ENCODE results near the gene LSM14B.

The LSM14B gene

DNA sequence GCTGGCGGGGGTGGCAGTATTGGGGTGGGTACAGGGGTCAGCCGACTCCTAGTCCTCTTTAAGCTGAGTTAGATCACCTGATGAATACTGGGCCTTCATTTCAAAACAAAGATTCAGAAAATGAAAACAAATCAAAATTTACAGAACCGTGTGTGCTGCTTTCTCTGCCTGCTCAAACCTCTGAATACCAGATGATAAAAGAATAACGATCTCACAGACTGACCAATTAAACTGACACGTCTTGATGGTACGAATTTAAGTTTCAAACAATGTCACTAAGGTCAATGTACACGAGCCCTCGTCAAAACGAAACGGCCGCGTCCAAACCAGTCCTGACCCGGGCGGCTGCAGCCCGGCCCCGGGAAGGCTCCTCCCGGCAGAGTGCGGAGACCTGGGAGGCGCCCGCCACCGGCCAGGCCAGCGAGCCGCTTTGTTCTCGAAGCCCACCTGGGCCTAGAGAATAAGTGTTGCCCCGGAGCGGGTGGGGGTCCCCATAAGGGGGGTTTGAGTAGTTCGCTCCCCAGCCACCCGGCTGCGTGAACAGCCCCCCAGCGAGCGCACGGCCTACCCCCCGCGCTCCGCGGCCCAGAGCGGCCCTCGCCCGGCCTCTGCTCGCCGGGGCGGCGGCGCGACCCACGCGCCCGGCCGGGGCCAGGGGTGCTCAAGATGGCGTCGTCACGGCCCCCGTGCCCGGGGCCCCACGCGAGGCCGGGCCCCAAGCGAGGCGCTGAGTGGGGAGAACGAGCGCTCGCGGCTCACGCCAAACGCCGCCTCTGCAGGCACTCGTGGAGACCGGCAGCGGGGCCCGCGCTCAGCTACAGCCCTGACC is 20.2 kb downstream of the LSM14B start:
- ChIA-PET POLR2A (interaction anchor here (0.8 to 1.3 kb wide), 4 partner anchors 10 to 233 kb away, joined by 3 to 4 read pairs (median 3); no protein-coding TSS in a partner anchor), CTCF (interaction anchor here (1.2 to 11.6 kb wide), 5 partner anchors 14 to 133 kb away, joined by 3 to 134 read pairs (median 15); no protein-coding TSS in a partner anchor)
- TF ChIP-seq, protein P1, sequence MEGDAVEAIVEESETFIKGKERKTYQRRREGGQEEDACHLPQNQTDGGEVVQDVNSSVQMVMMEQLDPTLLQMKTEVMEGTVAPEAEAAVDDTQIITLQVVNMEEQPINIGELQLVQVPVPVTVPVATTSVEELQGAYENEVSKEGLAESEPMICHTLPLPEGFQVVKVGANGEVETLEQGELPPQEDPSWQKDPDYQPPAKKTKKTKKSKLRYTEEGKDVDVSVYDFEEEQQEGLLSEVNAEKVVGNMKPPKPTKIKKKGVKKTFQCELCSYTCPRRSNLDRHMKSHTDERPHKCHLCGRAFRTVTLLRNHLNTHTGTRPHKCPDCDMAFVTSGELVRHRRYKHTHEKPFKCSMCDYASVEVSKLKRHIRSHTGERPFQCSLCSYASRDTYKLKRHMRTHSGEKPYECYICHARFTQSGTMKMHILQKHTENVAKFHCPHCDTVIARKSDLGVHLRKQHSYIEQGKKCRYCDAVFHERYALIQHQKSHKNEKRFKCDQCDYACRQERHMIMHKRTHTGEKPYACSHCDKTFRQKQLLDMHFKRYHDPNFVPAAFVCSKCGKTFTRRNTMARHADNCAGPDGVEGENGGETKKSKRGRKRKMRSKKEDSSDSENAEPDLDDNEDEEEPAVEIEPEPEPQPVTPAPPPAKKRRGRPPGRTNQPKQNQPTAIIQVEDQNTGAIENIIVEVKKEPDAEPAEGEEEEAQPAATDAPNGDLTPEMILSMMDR (IDR thresholded peaks at IDR 0.05; ENCODE audit: insufficient read depth, low read length, missing control alignments): no peak
- peak overlapping the region; percentile 76 for H3K4me3 ChIP-seq (ENCODE audit: low read depth, low read length)
- no peak for DNase-seq (ENCODE audit: low read depth, low spot score)

DNA sequence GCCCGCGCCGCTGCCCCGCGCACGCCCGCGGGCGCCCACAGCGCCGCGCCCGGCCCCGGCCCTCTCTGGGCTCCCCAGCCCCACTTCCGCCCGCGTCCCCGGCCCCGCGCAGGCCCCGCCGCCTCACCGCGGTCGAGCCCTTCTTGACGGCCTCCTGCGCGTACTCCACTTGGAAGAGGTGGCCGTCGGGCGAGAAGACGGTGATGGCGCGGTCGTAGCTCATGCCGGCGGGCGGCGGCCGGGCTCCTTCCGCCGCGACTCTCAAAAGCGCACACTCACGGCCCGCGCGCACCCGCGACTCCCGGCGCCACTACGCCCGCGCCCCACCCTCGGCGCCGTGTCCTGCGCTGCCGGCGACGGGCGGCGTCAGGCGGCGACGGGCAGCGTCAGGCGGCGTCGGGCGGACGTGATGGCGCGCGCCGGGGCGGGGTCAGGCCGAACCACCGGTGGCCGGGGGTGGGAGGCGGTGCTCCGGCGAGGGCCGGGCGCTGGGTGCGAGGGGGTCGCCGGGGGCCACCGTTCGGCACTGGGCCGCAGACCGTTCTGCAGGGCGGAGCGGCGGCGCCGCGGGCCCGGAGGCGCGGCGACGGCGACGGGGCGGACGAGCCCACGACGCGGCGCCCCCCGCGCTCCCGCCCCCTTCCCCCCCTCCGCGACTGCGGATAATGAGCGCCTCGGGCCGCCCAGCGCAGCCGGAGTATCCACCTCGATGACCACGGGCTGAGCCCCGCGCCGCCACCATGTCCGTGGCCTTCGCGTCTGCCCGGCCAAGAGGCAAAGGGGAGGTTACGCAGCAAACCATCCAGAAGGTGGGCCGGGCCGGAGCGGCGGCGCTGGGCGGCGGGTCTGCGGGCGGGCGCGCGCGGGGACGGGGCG is 21.0 kb downstream of the LSM14B start, which contains the start of the genes PSMA7 and SS18L1:
TSS of gene PSMA7 (minus strand) at position 314 of the 876 bp plus-strand sequence. CDS start at position 223, 91 bp downstream.
TSS of gene SS18L1 (plus strand) at position 689 of the 876 bp plus-strand sequence. CDS start at position 741, 52 bp downstream.
- ChIA-PET POLR2A (interaction anchor here (0.8 to 0.9 kb wide), 3 partner anchors 11 to 232 kb away, joined by 3 read pairs; no protein-coding TSS in a partner anchor), CTCF (interaction anchor here (3.4 to 11.6 kb wide), 2 partner anchors 15 to 134 kb away, joined by 27 to 134 read pairs; no protein-coding TSS in a partner anchor)
- DNase-seq (ENCODE audit: low read depth, low spot score): no peak
- TF ChIP-seq, protein P1 (IDR thresholded peaks at IDR 0.05; ENCODE audit: insufficient read depth, low read length, missing control alignments): no peak
- H3K4me3 ChIP-seq (ENCODE audit: low read depth, low read length): peak within 1 kb of the TSS; percentile 76

DNA sequence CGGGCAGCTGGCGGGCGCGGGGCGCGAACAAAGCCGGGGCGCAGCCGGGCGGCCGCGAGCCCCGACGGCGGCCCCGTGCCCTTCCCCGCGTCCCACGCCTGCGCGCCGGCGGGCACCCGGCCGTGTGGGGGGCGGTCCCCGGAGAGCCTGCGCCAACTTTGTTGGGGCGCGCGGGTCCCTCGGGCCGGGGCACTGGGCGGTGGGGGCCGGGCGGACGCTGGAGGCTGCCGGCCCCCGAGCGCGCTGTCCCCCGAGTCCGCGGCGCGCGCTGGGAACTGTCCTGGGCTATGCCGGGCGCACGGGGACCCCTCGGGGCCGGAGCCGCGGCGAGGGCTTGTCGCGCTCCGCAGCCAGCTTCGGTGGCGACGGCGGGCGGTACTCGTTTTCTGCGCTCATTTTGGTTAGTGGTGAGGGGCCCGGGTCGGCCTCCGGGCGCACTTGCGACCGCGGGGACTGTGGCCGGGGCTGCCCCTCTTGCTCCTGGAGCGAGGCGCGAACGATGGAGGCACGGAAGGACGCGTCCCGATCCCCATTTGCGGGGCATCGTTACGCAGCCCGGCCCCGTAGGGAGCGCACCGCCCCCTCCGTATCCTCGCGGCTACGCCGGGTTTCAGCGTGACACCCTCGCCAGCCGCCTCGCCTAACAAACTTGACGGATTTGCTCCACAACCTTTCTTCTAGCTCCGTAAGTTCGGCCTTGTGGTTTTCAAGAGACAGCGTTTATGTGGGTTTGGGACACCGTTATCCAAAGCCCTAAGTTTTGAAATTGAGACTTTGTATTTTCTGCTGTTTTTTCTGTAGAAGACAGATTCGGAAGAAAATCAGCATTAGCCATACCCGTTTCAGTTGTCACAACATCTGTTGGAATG is 21.9 kb downstream of the LSM14B start:
- peak overlapping the region; percentile 76 for H3K4me3 ChIP-seq (ENCODE audit: low read depth, low read length)
- no peak for DNase-seq (ENCODE audit: low read depth, low spot score)
- ChIA-PET CTCF (interaction anchor here (0.6 to 1.8 kb wide), 8 partner anchors 9 to 133 kb away, joined by 3 to 14 read pairs (median 4); no protein-coding TSS in a partner anchor), POLR2A (no interaction called here)
- TF ChIP-seq, protein P1 (IDR thresholded peaks at IDR 0.05; ENCODE audit: insufficient read depth, low read length, missing control alignments): no peak

DNA sequence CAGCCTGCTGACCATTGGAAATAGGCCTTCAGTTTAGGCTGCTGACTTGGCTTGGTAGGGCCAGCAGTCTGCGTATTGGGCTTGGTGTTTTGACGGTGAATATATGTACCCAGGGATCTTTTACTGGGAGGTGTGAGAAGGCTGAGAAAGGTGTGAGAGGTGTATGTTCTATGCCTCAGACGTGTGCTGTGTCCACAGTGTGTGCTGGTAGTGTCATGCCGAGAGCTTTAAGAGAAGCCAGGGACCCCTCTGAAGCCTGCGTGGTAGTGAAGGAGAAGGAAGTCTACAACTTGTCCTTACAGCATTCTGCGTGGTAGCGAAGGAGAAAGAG is 23.4 kb downstream of the LSM14B start:
- ChIA-PET POLR2A (no interaction called here), CTCF (interaction anchor here (0.9 to 1.8 kb wide), 9 partner anchors 9 to 137 kb away, joined by 3 to 14 read pairs (median 4); no protein-coding TSS in a partner anchor)
- TF ChIP-seq, protein P1 (IDR thresholded peaks at IDR 0.05; ENCODE audit: insufficient read depth, low read length, missing control alignments): no peak
- DNase-seq (ENCODE audit: low read depth, low spot score): no peak
- no peak overlapping the region for H3K4me3 ChIP-seq (ENCODE audit: low read depth, low read length)

DNA sequence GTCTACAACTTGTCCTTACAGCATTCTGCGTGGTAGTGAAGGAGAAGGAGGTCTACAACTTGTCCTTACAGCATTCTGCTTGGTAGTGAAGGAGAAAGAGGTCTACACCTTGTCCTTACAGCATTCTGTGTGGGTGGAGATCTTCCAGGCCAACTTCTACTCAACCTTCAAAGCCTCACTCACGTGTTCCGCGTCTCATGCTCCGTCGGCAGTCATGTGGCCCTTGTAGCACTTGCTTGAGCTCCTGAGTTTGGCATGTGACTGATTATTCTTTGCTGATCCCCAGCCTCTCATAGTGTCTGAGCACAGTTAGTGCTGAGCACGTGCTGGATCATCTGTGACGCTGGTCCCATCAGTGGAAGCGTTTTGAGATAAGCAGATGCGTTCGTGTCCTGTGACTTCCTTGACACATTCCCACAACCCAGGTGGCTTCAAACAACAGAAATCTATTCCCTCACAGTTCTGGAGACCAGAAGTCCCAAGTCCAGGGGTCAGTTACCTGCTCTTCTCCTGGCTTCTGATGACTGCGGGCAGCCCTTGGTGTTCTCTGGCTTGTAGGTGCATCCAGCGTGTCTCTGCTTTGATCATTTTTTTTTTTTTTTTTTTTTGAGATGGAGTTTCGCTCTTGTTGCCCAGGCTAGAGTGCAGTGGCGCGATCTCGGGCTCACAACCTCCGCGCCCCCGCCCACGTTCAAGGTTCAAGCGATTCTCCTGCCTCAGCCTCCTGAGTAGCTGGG is 23.9 kb downstream of the LSM14B start:
- H3K4me3 ChIP-seq (ENCODE audit: low read depth, low read length): no peak overlapping the region
- CTCF ChIA-PET: interaction anchor here (0.9 to 1.8 kb wide), 6 partner anchors 10 to 137 kb away, joined by 3 to 14 read pairs (median 4); no protein-coding TSS in a partner anchor
- DNase-seq (ENCODE audit: low read depth, low spot score): no peak
- POLR2A ChIA-PET: no interaction called here
- TF ChIP-seq, protein P1 (IDR thresholded peaks at IDR 0.05; ENCODE audit: insufficient read depth, low read length, missing control alignments): no peak
